ENCODE measurements around the gene WDR18.

WDR18 gene

GRCh38 chr19:1042689-1043511 is 58.8 kb downstream of the WDR18 start:
- H3K27ac ChIP-seq, result no peak overlapping the region
- TF ChIP-seq ZFX (IDR thresholded peaks at IDR 0.05; ENCODE audit: borderline replicate concordance), result no peak
- TF ChIP-seq CTCF (IDR thresholded peaks at IDR 0.05), result no peak
